Pancreas (tissue), 10 donors: Measurements from ENCODE around the gene CENPA. TPM values are rescaled to one million over a fixed set of nuclear protein-coding genes. Genes with fewer than 3 reads are reported as not detected.

Source experiments
- ATAC-seq, 4 donors: fragments of 200-7000 bp; cut with Tn5 transposase; one replicate each; pipeline versions ENCODE4 v1.8.0 to v1.9.1; 2020; ENCODE audit warnings: mild to moderate bottlenecking in 4 of 4, moderate library complexity in 4 of 4
- DNase-seq, 6 donors: peaks; one replicate each; pipeline ENCODE4 v3.0.0-alpha.2; 2020
- FAIRE-seq: peaks from 2 replicates; lab custom pipeline; 2012; peaks lifted over from hg19 to GRCh38; lab: Jason Lieb, UNC
- H3K27ac ChIP-seq, 4 donors: fragments of 200-600 bp; sonication (generic); 1 replicate in 3 of 4; 2 replicates in 1 of 4; pipeline versions ENCODE4 v1.5.0 to v1.8.0; 2020
- H3K27me3 ChIP-seq, 4 donors: fragments of 200-600 bp; one replicate each; pipeline ENCODE4 v1.8.0; 2021
- H3K36me3 ChIP-seq, 3 donors: fragments of 200-600 bp; sonication (generic) in 1 of 3; one replicate each; pipeline versions ENCODE4 v1.5.0 to v1.8.0; 2020 to 2021
- H3K4me1 ChIP-seq, 3 donors: fragments of 200-600 bp; one replicate each; pipeline ENCODE4 v1.8.0; 2021
- H3K4me3 ChIP-seq, 4 donors: fragments of 200-600 bp; sonication (generic) in 2 of 4; one replicate each; pipeline versions ENCODE4 v1.5.0 to v1.8.0; 2020 to 2021
- H3K9me3 ChIP-seq, 4 donors: fragments of 200-600 bp; one replicate each; pipeline ENCODE4 v1.8.0; 2021
- CTCF ChIP-seq, 4 donors: fragments of 200-600 bp; sonication (generic) in 3 of 4; IDR thresholded peaks; one replicate each; pipeline versions ENCODE4 v1.5.0 to v1.8.0; 2021; ENCODE audit warnings: antibody characterized with exemption in 4 of 4
- WGBS, 2 donors: extraction: QIAGEN DNeasy Blood & Tissue Kit; methylation state at CpG; one replicate each; pipeline ENCODE4 v1.1.7; 2013; 5-methylcytosine and 5-hydroxymethylcytosine counted together
- intact Hi-C, 3 donors: fragments of 100-400 bp; cut with DNase I; formaldehyde crosslinking; loops; one replicate each; pipeline versions ENCODE4 v1.11.1 to v1.14.2; 2022
- polyA plus RNA-seq, 2 donors: library from polyadenylated mRNA; stranded (reverse); fragments of 200-250 nt; gene quantifications; one replicate each; pipeline ENCODE4 v1.2.3, GENCODE V29; 2013
- total RNA-seq, 6 donors: library from RNA; stranded (reverse); fragmentation: NEBNext Ultra II Directional in 4 of 6; extraction: Animal tissue kit (Norgen Biotek cat#: 25700) in 4 of 6; gene quantifications; one replicate each; pipeline versions ENCODE4 v1.2.1 to v1.2.4, GENCODE V29; 2021 to 2023
- donor health status: healthy with polysubstance abuse.
- donor health status: DM: no; HTN: no; CAD: no; lungs with moderate emphysema.
- donor health status: DM: no; HTN: no; CAD: no.
- donor health status: control.
- donor health status: control.
- donor health status: Bipolar disorder and iron deficiency.
- donor health status: DM: yes; HTN: yes; CAD: no.
- donor health status: DM: no; HTN: no; CAD: no.
- donor health status: DM: no; HTN: no; CAD: no.
- donor health status: DM: yes; HTN: yes; CAD: no.

CENPA gene
- total and polyA plus RNA-seq, 8 donors = 0.14 to 1.2 (median 0.47) TPM; not detected in 3

DNA sequence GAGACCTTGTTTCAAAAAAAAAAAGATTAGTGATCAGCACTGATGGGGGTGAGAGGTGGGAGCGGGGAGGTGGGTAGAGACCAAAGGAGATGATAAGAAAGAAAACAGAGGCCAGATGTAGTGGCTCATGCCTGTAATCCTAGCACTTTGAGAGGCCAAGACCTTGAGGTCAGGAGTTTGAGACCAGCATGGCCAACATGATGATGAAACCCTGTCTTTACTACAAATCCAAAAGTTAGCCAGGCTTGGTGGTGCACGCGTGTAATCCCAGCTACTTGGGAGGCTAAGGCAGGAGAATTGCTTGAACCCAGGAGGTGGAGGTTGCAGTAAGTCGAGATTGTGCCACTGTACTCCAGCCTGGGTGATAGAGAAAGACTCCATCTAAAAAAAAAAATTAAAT lies 31.3 kb upstream of the CENPA start:
- FAIRE-seq (no peak), ATAC-seq (no peak), DNase-seq (no peak)
- intact Hi-C loops = no loop called here
- H3K36me3 ChIP-seq = no peaks in the 10 kb centered on the region
- no peaks in the 10 kb centered on the region for H3K9me3 ChIP-seq
- H3K27ac ChIP-seq = no peak overlapping the region
- no peak for TF ChIP-seq CTCF (IDR thresholded peaks at IDR 0.05)
- 87 to 94% methylated on average over 4 of the region's 4 CpGs for WGBS, 2 donors
- H3K4me1 ChIP-seq = no peaks in the 10 kb centered on the region
- no peaks in the 10 kb centered on the region for H3K27me3 ChIP-seq
- H3K4me3 ChIP-seq = no peak overlapping the region

DNA sequence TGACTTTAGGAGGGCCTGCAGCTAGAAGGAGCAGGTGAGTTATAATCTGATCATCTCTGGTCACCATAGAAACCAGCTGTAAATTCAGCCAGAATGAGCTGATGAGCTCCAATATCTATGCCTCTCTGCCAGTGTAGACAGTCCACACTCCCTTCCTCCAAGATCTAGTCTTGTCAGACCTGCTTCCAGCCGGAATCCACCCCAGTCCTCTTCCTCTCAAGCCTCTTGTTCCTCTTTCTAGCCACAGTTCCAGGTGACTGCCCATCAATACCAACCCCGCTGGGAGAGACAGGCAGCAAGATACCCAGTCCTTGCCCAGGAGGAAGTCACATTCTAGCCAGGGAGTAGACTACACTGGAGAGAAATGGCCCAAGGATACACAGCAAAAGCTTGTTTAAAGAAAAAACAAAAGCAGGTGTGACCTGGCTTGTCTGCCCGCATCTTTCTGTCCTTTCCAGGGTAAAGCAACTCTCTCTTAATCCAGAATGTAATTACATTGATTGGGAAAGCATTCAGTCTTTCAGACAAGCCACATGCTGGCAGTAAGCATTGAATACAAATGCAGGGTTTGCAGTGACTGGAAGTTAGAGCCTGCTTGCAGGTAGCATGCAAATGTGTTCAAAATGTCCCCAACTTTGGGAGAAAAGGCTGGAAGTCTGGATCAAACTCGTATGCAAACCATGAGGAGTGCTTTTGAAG lies 30.7 kb upstream of the CENPA start:
- Histone ChIP-seq H3K27ac (no peak overlapping the region), H3K4me3 (no peak overlapping the region), H3K9me3 (no peaks in the 10 kb centered on the region), H3K27me3 (no peaks in the 10 kb centered on the region), H3K4me1 (no peaks in the 10 kb centered on the region), H3K36me3 (no peaks in the 10 kb centered on the region)
- ATAC-seq (no peak), DNase-seq (no peak), FAIRE-seq (no peak)
- 73 to 86% methylated on average over 4 of the region's 4 CpGs for WGBS, 2 donors
- TF ChIP-seq CTCF (IDR thresholded peaks at IDR 0.05) = no peak
- intact Hi-C loops = no loop called here

DNA sequence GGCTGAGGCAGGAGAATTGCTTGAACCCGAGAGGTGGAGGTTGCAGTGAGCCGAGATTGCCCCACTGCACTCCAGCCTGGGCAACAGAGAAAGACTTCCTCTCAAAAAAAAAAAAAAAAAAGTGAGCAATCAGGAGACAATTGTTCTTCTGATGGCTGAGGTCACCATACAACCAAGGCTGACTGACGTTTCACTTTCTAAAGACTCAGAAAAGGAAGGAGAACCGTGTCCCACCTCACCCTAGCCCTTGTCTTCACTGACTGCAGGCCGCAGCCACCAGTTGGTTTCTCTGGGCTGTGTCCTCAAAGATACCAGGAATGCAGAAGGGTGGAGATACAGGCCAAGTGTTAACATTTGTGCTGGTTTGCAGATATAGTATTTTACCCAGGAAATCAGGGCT lies 29.5 kb upstream of the CENPA start:
- Histone ChIP-seq H3K27me3 (no peaks in the 10 kb centered on the region), H3K36me3 (no peaks in the 10 kb centered on the region), H3K4me1 (no peaks in the 10 kb centered on the region), H3K9me3 (no peaks in the 10 kb centered on the region), H3K4me3 (no peak overlapping the region), H3K27ac (no peak overlapping the region)
- no peak for ATAC-seq
- WGBS, 2 donors = 84 to 87% methylated on average over 5 of the region's 5 CpGs
- no peak for TF ChIP-seq CTCF (IDR thresholded peaks at IDR 0.05)
- FAIRE-seq = no peak
- no peak for DNase-seq
- intact Hi-C loops = no loop called here

DNA sequence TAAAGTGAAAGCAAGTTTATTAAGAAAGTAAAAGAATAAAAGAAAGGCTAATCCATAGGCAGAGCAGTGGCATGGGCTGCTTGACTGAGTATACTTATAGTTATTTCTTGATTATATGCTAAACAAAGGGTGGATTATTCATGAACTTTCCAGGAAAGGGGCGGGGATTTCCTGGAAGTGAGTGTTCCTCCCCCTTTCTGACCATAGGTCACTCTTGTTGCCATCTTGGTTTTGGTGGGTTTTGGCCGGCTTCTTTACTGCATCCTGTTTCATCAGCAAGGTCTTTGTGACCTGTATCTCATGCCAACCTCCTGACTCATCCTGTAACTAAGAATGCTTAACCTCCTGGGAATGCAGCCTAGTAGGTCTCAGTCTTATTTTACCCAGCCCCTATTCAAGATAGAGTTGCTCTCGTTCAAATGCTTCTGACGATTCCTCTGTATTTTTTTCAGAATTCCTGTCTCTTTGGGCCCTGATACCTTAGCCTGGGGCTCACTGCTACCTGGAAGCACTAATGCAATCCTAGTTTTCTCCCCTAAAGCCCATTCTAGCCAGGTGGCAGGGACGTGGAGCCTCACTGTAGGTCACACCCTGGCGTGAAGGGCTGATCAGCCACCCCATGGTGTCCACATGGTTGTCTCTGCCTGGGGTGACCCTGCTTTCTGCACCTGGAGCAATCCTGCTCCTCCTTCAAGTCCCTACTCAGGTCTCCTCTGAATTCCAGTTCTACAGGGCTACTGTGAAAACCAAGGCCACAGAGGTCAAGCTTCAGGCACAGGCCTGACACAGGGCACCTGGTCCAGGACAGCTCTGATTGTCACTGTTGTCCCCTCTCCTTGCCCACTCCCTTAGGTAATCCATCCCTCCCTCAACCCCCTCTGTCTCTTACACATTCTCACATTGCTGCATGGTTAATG lies 27.7 kb upstream of the CENPA start:
- no peak for FAIRE-seq

More for the DNA sequence above, 27.7 kb upstream of the CENPA start:
- Histone ChIP-seq H3K4me1 (no peaks in the 10 kb centered on the region), H3K4me3 (no peak overlapping the region), H3K27ac (peak overlapping the region in 2 of 4 donors; percentile 52 to 59), H3K9me3 (no peaks in the 10 kb centered on the region), H3K36me3 (no peaks in the 10 kb centered on the region), H3K27me3 (no peaks in the 10 kb centered on the region)
- no peak for TF ChIP-seq CTCF (IDR thresholded peaks at IDR 0.05)
- peak in 1 of 6 donors; percentile 54 for DNase-seq
- WGBS, 2 donors = 70 to 88% methylated on average over 6 of the region's 6 CpGs
- peak in 2 of 4 donors; percentile 69 to 70 for ATAC-seq
- intact Hi-C loops = no loop called here
